Astrocyte of the cerebellum (primary cell): ENCODE measurements around the gene EFCAB5.
"Not testable (repeated sequence)": the region's sequence is repeated elsewhere in the genome, so short reads cannot be mapped to it uniquely, and the experiment has no call there.

Source experiments
- DNase-seq: peaks from one replicate; pipeline ENCODE4 v3.0.0-alpha.2; 2011; ENCODE audit warnings: low read depth
- H3K4me3 ChIP-seq: 2 replicates; pipeline ENCODE4 v1.5.1; 2011; ENCODE audit warnings: mild to moderate bottlenecking, low read depth, low read length, moderate library complexity
- CTCF ChIP-seq: IDR thresholded peaks from 2 replicates; pipeline ENCODE4 v1.5.1; 2012; ENCODE audit warnings: low read length, low read depth, moderate library complexity, mild to moderate bottlenecking; ENCODE audit errors: missing control alignments
- in situ Hi-C: cut with HindIII; loops from 2 replicates; pipeline ENCODE4 v1.10.0; 2017; ENCODE audit warnings: low sequenced_read_pairs

Gene EFCAB5

DNA sequence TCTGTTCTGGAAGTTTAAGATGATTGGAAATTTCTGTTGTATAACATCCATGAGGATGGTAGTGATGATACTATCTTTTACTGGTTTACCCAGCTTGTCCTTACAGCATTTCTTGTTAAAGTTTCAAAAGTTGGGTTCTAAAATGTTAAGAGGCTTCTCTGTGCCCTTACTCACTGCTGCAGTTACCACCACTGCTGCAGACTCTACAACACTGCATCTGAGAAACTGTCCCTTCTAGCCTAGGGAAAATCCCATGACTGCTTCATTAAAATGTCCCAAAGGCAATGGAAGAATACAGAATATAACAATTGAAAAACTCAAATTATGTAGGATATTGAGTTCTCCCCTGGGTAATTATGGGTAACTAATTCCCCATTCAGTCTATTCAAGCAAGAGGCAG is 171.4 kb downstream of the EFCAB5 start:
- in situ Hi-C loops = no loop called here
- H3K4me3 ChIP-seq = no peak overlapping the region
- no peak for DNase-seq
- no peak for TF ChIP-seq CTCF

DNA sequence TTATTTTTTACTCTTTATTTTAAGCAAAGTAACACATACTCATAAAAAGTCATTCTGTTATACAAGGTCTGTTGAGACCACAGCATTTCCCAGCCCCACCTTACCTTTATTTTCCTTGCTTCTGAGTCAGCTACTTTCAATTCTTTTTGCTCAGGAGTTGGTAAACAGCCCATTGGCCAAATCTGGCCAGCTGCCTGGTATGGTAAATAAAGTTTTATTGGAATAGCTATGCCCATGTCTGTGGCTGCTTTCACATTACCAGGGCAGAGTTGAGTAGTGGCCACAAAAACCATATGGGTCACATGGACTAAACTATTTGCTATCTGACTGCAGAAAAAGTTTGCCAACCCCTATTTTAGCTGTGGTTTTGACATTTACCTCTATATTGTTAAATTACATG is 171.8 kb downstream of the EFCAB5 start:
- DNase-seq = peak; percentile 62
- in situ Hi-C loops = no loop called here
- no peak overlapping the region for H3K4me3 ChIP-seq
- no peak for TF ChIP-seq CTCF

- in situ Hi-C loops = no loop called here
- no peak for TF ChIP-seq CTCF
- H3K4me3 ChIP-seq = peak overlapping the region; percentile 92
- no peak for DNase-seq
Observed at GRCh38 chr17:30116345-30116660, 174.9 kb downstream of the EFCAB5 start.

- peak within 1 kb of the TSS; percentile 92 for H3K4me3 ChIP-seq
- peak; percentile 91 for DNase-seq
- no peak for TF ChIP-seq CTCF
- in situ Hi-C loops = no loop called here
Observed at GRCh38 chr17:30116661-30117551, 175.5 kb downstream of the EFCAB5 start, which contains the start of gene NSRP1. NSRP1 (plus strand) TSS chr17:30116816; CDS start chr17:30116844, 28 bp downstream.

DNA sequence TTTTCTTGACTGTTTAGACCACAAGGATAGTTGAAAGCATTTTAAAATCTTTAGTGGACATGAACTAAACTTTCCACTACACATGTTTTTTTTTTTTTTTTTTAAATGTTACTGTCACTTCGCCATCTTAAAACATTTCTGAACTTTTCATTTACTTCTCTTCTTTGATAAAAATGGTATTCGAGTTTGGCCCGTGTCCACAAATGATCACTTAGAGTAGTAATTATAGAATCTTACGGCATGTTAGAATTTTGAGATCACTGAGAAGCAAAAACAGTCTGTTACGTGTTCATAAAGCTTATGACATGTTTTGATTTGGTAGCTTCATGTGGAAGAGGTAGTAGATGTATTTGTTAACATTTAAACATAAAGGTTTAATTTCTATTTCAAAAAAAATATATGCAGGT is 176.2 kb downstream of the EFCAB5 start:
- H3K4me3 ChIP-seq = peak overlapping the region; percentile 92
- in situ Hi-C loops = no loop called here
- no peak for DNase-seq
- no peak for TF ChIP-seq CTCF

DNA sequence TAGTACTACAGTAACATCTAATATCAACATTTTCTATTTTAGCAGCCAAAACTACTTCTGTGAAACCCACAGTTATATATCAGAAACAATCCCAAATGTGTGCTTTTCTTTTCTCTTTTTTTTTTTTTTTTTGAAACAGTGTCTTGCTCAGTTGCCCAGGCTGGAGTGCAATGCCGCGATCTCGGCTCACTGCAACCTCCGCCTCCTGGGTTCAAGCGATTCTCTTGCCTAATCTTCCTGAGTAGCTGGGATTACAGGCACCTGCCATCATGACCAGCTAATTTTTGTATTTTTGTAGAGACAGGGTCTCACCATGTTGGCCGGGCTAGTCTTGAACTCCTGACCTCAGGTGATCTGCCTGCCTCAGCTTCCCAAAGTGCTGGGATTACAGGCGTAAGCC is 177.2 kb downstream of the EFCAB5 start:
- H3K4me3 ChIP-seq, DNase-seq, in situ Hi-C loops: not testable (repeated sequence)

DNA sequence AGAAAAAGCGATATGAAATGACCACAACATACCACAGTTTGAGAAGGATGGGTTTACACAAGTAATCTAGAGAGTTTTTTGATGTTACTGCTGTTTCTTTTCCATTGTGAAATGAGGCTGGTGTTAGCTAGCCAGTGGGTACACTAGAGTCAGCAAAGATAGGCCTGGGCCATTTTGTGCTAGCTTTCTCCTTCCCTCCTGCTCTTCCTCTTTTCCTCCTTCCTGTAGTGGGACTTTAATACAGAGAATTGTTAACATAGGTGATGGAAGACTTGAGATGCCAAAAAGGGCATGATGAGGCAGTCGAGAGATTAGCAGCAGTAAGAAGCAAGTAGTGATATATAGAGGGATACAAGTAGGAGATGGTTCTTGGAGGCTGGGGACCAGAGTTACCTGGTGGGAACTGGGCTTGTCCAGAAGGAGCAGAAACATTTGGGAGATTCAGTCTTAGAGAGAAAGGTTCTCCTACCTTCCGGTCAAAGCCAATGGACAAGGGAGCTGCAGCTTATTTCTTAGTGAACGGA is 182.9 kb downstream of the EFCAB5 start:
- DNase-seq = no peak
- no peak for TF ChIP-seq CTCF
- H3K4me3 ChIP-seq = no peak overlapping the region
- in situ Hi-C loops = no loop called here
